ENCODE data around the gene PPP3CB. TPM values are rescaled to one million over a fixed set of nuclear protein-coding genes. Genes with fewer than 3 reads are reported as not detected.

The PPP3CB gene
- total RNA-seq, 1 donor from 2014 or later, result 64.5 TPM

GRCh38 chr10:73386583-73386982 is 109.2 kb downstream of the PPP3CB start:
- Histone ChIP-seq H3K27ac (replicated peaks) (no peak overlapping the region), H3K4me1 (no peaks in the 10 kb centered on the region), H3K9me3 (replicated peaks) (no peaks in the 10 kb centered on the region), H3K27me3 (ENCODE audit: low read depth) (no peaks in the 10 kb centered on the region), H3K36me3 (peaks cover 97% of the 10 kb centered on the region), H3K4me3 (no peak overlapping the region)
- no peak for DNase-seq
- TF ChIP-seq CTCF (IDR thresholded peaks at IDR 0.05; ENCODE audit: borderline replicate concordance), result no peak
- intact Hi-C loops (cut with micrococcal nuclease), result no loop called here

Other genes starting within 250 kb of the PPP3CB start
- 8.6 TPM for gene DNAJC9, start 248.8 kb downstream of the PPP3CB start, total RNA-seq
- 102 TPM for gene MRPS16, start 243.4 kb downstream of the PPP3CB start, total RNA-seq
- gene CFAP70, start 137.2 kb downstream of the PPP3CB start, total RNA-seq, result 2.0 TPM
- 115 TPM for gene ANXA7, start 82.0 kb downstream of the PPP3CB start, total RNA-seq
- 5.9 TPM for gene MSS51, start 62.5 kb downstream of the PPP3CB start, total RNA-seq
- 19.6 TPM for gene USP54, start 95.3 kb upstream of the PPP3CB start, total RNA-seq
- 4.8 TPM for gene MYOZ1, start 145.4 kb upstream of the PPP3CB start, total RNA-seq
- gene SYNPO2L, start 160.0 kb upstream of the PPP3CB start, total RNA-seq, result 290 TPM
- 3.3 TPM for gene AGAP5, start 202.1 kb upstream of the PPP3CB start, total RNA-seq
- 42.2 TPM for gene SEC24C, start 248.3 kb upstream of the PPP3CB start, total RNA-seq

All from left ventricle myocardium inferior (tissue), 1 donor.